RWPE2 (cell line): Measurements from ENCODE around the gene TSTD1.

Experiments used
- ATAC-seq: fragments of 200-7000 bp; cut with Tn5 transposase; 3 replicates; pipeline ENCODE4 v1.9.1; 2021; ENCODE audit warnings: low read depth
- DNase-seq: peaks from one replicate; pipeline ENCODE4 v3.0.0-alpha.2; 2020; ENCODE audit warnings: low spot score
- H3K27ac ChIP-seq: fragments of 450-650 bp; 2 replicates; pipeline ENCODE4 v1.5.1; 2017; ENCODE audit warnings: mild to moderate bottlenecking; ENCODE audit not compliant: poor library complexity, severe bottlenecking
- H3K27me3 ChIP-seq: fragments of 250-450 bp; sonication (Bioruptor Pico); 2 replicates; pipeline ENCODE4 v1.5.1; 2021; ENCODE audit warnings: mild to moderate bottlenecking, moderate library complexity; ENCODE audit not compliant: insufficient read depth, poor library complexity, severe bottlenecking
- H3K36me3 ChIP-seq: fragments of 250-450 bp; sonication (Bioruptor Pico); 2 replicates; pipeline ENCODE4 v1.5.1; 2020; ENCODE audit warnings: low read depth, mild to moderate bottlenecking, moderate library complexity
- H3K4me1 ChIP-seq: fragments of 250-450 bp; sonication (Bioruptor Pico); 2 replicates; pipeline ENCODE4 v1.5.1; 2021; ENCODE audit warnings: mild to moderate bottlenecking, moderate library complexity; ENCODE audit not compliant: insufficient read depth, poor library complexity, severe bottlenecking
- H3K4me3 ChIP-seq: fragments of 250-450 bp; sonication (Bioruptor Pico); 2 replicates; pipeline ENCODE4 v1.5.1; 2021; ENCODE audit warnings: mild to moderate bottlenecking, moderate library complexity; ENCODE audit not compliant: severe bottlenecking
- H3K9me3 ChIP-seq: fragments of 250-450 bp; sonication (Bioruptor Pico); 2 replicates; pipeline ENCODE4 v1.5.1; 2021; ENCODE audit warnings: mild to moderate bottlenecking, moderate library complexity; ENCODE audit not compliant: severe bottlenecking
- CTCF ChIP-seq: fragments of 450-650 bp; IDR thresholded peaks from one replicate; pipeline ENCODE4 v1.5.1; 2017; ENCODE audit warnings: mild to moderate bottlenecking, moderate library complexity; ENCODE audit not compliant: poor library complexity, severe bottlenecking

Gene TSTD1

GRCh38 chr1:161080441-161081405 is 42.0 kb upstream of the TSTD1 start:
- Histone ChIP-seq H3K4me3 (no peak overlapping the region), H3K27me3 (no peaks in the 10 kb centered on the region), H3K9me3 (no peaks in the 10 kb centered on the region), H3K27ac (peak overlapping the region; percentile 20), H3K4me1 (peaks cover 38% of the 10 kb centered on the region), H3K36me3 (no peaks in the 10 kb centered on the region)
- ATAC-seq (no peak), DNase-seq (no peak)
- TF ChIP-seq CTCF = no peak

DNA sequence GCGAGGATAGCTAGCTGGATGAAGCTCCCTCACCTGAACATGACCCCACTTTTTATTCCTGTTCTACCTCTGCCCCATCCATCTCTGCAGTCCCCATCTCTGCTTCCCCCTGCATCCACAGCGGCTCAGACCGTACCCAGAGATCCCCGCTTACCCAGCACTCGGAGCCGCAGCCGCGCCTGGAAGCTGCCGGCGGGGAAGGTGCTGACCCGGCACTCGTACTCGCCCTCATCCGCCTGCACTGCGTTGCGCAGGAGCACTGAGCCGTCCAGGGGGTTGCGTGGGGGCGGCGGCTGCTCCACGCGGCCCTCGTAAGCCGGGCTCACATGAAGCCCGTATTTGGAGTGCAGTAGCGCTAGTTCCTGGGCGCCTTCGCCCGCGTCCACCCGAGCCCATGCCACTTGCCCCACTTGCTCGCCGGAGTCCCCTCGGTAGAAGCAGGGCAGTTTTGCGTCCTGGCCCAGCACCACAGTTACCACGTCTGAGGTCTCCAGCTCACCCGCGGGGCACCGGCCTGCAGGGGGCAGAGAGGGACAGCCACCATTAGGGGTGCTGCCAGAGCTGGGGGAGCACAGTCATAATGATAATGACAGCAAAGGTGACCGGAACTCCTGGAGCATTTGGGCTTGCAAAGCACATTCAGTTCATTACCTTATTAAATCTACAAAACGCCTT is 40.8 kb upstream of the TSTD1 start:
- H3K4me3 ChIP-seq = no peak overlapping the region
- H3K9me3 ChIP-seq = no peaks in the 10 kb centered on the region
- no peak overlapping the region for H3K27ac ChIP-seq
- peaks cover 44% of the 10 kb centered on the region for H3K4me1 ChIP-seq
- H3K27me3 ChIP-seq = no peaks in the 10 kb centered on the region
- H3K36me3 ChIP-seq = no peaks in the 10 kb centered on the region
- no peak for TF ChIP-seq CTCF
- ATAC-seq = no peak
- DNase-seq = no peak

GRCh38 chr1:161077426-161077825 is 38.7 kb upstream of the TSTD1 start:
- Histone ChIP-seq H3K4me3 (no peak overlapping the region), H3K9me3 (no peaks in the 10 kb centered on the region), H3K36me3 (no peaks in the 10 kb centered on the region), H3K27ac (no peak overlapping the region), H3K27me3 (no peaks in the 10 kb centered on the region), H3K4me1 (peaks cover 34% of the 10 kb centered on the region)
- ATAC-seq (no peak), DNase-seq (no peak)
- TF ChIP-seq CTCF = no peak

DNA sequence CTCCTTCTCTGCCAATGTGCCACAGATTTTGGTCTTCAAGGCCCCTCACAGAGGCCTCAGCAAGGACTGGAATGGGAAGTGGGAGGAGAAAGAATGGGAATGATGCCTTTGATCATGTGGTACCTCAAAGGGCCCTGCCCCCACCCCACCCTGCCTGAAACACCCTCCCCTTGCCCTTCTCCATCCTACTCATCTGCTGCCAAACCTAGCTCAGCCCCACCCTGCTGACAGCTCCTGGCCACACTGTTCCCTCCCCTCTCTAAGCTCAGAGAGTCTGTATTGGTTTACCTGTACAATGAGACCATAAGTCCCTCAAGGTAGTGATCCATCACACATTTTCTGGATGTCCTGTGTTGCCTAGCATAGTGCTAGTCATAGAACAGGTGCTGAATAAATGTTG is 37.6 kb upstream of the TSTD1 start:
- Histone ChIP-seq H3K36me3 (no peaks in the 10 kb centered on the region), H3K27ac (no peak overlapping the region), H3K4me3 (no peak overlapping the region), H3K4me1 (peaks cover 34% of the 10 kb centered on the region), H3K9me3 (no peaks in the 10 kb centered on the region), H3K27me3 (no peaks in the 10 kb centered on the region)
- TF ChIP-seq CTCF = no peak
- DNase-seq = no peak
- 0 out of 3 replicates have a peak, but pooled peaks have one; percentile 4 for ATAC-seq
